H9 (cell line): ENCODE results near the gene MYO1D. TPM values are rescaled to one million over a fixed set of nuclear protein-coding genes. Genes with fewer than 3 reads are reported as not detected.

Experiments used
- DNase-seq: peaks from one replicate; pipeline ENCODE4 v3.0.0-alpha.2; 2017
- H2AFZ ChIP-seq: one replicate; pipeline ENCODE4 v1.6.1; 2013; ENCODE audit warnings: mild to moderate bottlenecking, low read length, control low read depth, moderate library complexity
- H2AK5ac ChIP-seq: 2 replicates; pipeline ENCODE4 v1.6.1; 2013; ENCODE audit warnings: low read length, control low read depth, mixed read lengths; ENCODE audit not compliant: insufficient read length
- H2BK120ac ChIP-seq: one replicate; pipeline ENCODE4 v1.6.1; 2013; ENCODE audit warnings: low read depth, mild to moderate bottlenecking, low read length, control low read depth, inconsistent platforms; ENCODE audit not compliant: poor library complexity, severe bottlenecking
- H2BK12ac ChIP-seq: 2 replicates; pipeline ENCODE4 v1.6.1; 2013; ENCODE audit warnings: low read length, control low read depth, mixed read lengths, low read depth; ENCODE audit not compliant: insufficient read length
- H2BK15ac ChIP-seq: 2 replicates; pipeline ENCODE4 v1.6.1; 2013; ENCODE audit warnings: low read depth, low read length, control low read depth
- H2BK20ac ChIP-seq: one replicate; pipeline ENCODE4 v1.6.1; 2013; ENCODE audit warnings: low read depth, mild to moderate bottlenecking, low read length, control low read depth, inconsistent platforms; ENCODE audit not compliant: poor library complexity, severe bottlenecking
- H2BK5ac ChIP-seq: 2 replicates; pipeline ENCODE4 v1.6.1; 2013; ENCODE audit warnings: low read length, control low read depth, mixed read lengths; ENCODE audit not compliant: insufficient read length
- H3K14ac ChIP-seq: 2 replicates; pipeline ENCODE4 v1.6.1; 2013; ENCODE audit warnings: low read length, control low read depth; ENCODE audit not compliant: insufficient read depth
- H3K18ac ChIP-seq: 2 replicates; pipeline ENCODE4 v1.6.1; 2013; ENCODE audit warnings: low read depth, mild to moderate bottlenecking, mixed read lengths, low read length, control low read depth; ENCODE audit not compliant: insufficient read length
- H3K23ac ChIP-seq: 2 replicates; pipeline ENCODE4 v1.6.1; 2013; ENCODE audit warnings: low read length, control low read depth, mixed read lengths, low read depth; ENCODE audit not compliant: insufficient read length
- H3K23me2 ChIP-seq: 2 replicates; pipeline ENCODE4 v1.6.1; 2013; ENCODE audit warnings: low read depth, mild to moderate bottlenecking, mixed read lengths, low read length, control low read depth; ENCODE audit not compliant: insufficient read length, poor library complexity, severe bottlenecking
- H3K27ac ChIP-seq: 2 replicates; pipeline ENCODE4 v1.5.1; 2013; ENCODE audit warnings: low read length, control low read depth, mixed read lengths, low read depth; ENCODE audit not compliant: insufficient read length
- H3K27me3 ChIP-seq: 2 replicates; pipeline ENCODE4 v1.6.1; 2013; ENCODE audit warnings: low read length, control low read depth, inconsistent platforms; ENCODE audit not compliant: insufficient read depth
- H3K4ac ChIP-seq: 2 replicates; pipeline ENCODE4 v1.6.1; 2013; ENCODE audit warnings: low read depth, mild to moderate bottlenecking, control low read depth, inconsistent platforms, low read length, moderate library complexity
- H3K4me1 ChIP-seq: 2 replicates; pipeline ENCODE4 v1.6.1; 2013; ENCODE audit warnings: low read length, control low read depth, inconsistent platforms; ENCODE audit not compliant: insufficient read depth
- H3K4me2 ChIP-seq: 2 replicates; pipeline ENCODE4 v1.6.1; 2013; ENCODE audit warnings: low read length, control low read depth, mixed read lengths; ENCODE audit not compliant: insufficient read length, insufficient read depth
- H3K56ac ChIP-seq: 2 replicates; pipeline ENCODE4 v1.6.1; 2013; ENCODE audit warnings: low read depth, mild to moderate bottlenecking, mixed read lengths, low read length, control low read depth; ENCODE audit not compliant: insufficient read length
- H3K79me1 ChIP-seq: 2 replicates; pipeline ENCODE4 v1.6.1; 2013; ENCODE audit warnings: low read depth, mild to moderate bottlenecking, moderate library complexity, low read length, control low read depth, inconsistent platforms; ENCODE audit not compliant: insufficient read depth, poor library complexity, severe bottlenecking
- H3K79me2 ChIP-seq: 2 replicates; pipeline ENCODE4 v1.6.1; 2013; ENCODE audit warnings: low read length, control low read depth, inconsistent platforms; ENCODE audit not compliant: insufficient read depth
- H3K9ac ChIP-seq: 2 replicates; pipeline ENCODE4 v1.6.1; 2013; ENCODE audit warnings: low read length, control low read depth, mixed read lengths; ENCODE audit not compliant: insufficient read length; ENCODE audit errors: extremely low read depth
- H3K9me3 ChIP-seq: one replicate; pipeline ENCODE4 v1.6.1; 2013; ENCODE audit warnings: low read depth, low read length, inconsistent platforms; ENCODE audit not compliant: control insufficient read depth
- H3T11ph ChIP-seq: one replicate; pipeline ENCODE4 v1.6.1; 2013; ENCODE audit warnings: mild to moderate bottlenecking, low read length, control low read depth, inconsistent platforms
- H4K20me1 ChIP-seq: one replicate; pipeline ENCODE4 v1.6.1; 2013; ENCODE audit not compliant: control insufficient read depth, insufficient read length, insufficient read depth
- H4K5ac ChIP-seq: 2 replicates; pipeline ENCODE4 v1.6.1; 2013; ENCODE audit warnings: low read depth, mild to moderate bottlenecking, mixed read lengths, low read length, control low read depth; ENCODE audit not compliant: insufficient read length
- H4K8ac ChIP-seq: replicated peaks from 2 replicates; pipeline ENCODE4 v1.6.1; 2013; ENCODE audit warnings: low read length, control low read depth, mixed read lengths, low read depth; ENCODE audit not compliant: insufficient read length
- H4K91ac ChIP-seq: 2 replicates; pipeline ENCODE4 v1.6.1; 2013; ENCODE audit warnings: low read depth, mild to moderate bottlenecking, moderate library complexity, mixed read lengths, low read length, control low read depth; ENCODE audit not compliant: insufficient read length
- H3K27ac Mint-ChIP-seq, 3 experiments: 2 replicates in 2 of 3; 3 replicates in 1 of 3; pipeline ENCODE4 v1.8.0; 2020 to 2021; ENCODE audit warnings: mixed read lengths in 3 of 3, mild to moderate bottlenecking in 1 of 3, moderate library complexity in 1 of 3
- H3K27me3 Mint-ChIP-seq: 2 replicates; pipeline ENCODE4 v1.8.0; 2021; ENCODE audit warnings: low read depth, mild to moderate bottlenecking, moderate library complexity, mixed read lengths
- H3K36me3 Mint-ChIP-seq, 3 experiments: 2 replicates in 2 of 3; 3 replicates in 1 of 3; pipeline ENCODE4 v1.8.0; 2020 to 2021; ENCODE audit warnings: low read depth in 3 of 3, mixed read lengths in 3 of 3; ENCODE audit not compliant: insufficient read depth in 1 of 3
- H3K4me1 Mint-ChIP-seq, 2 experiments: 2 replicates each; pipeline ENCODE4 v1.8.0; 2020; ENCODE audit warnings: mixed read lengths in 2 of 2
- H3K4me3 Mint-ChIP-seq, 2 experiments: 2 replicates in 1 of 2; 3 replicates in 1 of 2; pipeline ENCODE4 v1.8.0; 2020 to 2021; ENCODE audit warnings: mild to moderate bottlenecking in 2 of 2, mixed read lengths in 2 of 2, moderate library complexity in 1 of 2
- H3K9me3 Mint-ChIP-seq, 2 experiments: 2 replicates in 1 of 2; 3 replicates in 1 of 2; pipeline ENCODE4 v1.8.0; 2020; ENCODE audit warnings: mild to moderate bottlenecking in 2 of 2, mixed read lengths in 2 of 2, moderate library complexity in 1 of 2
- WGBS: extraction: QIAGEN DNeasy Blood & Tissue Kit; methylation state at CpG from one replicate; pipeline ENCODE4 v1.1.7; 2013; ENCODE audit warnings: missing lambda C conversion rate, low lambda C conversion rate, mixed read lengths; ENCODE audit not compliant: insufficient read length; ENCODE audit errors: extremely low coverage; 5-methylcytosine and 5-hydroxymethylcytosine counted together
- total RNA-seq: library from RNA; stranded (reverse); gene quantifications from 2 replicates; pipeline ENCODE4 v1.2.1, GENCODE V29; 2021
- TF ChIP-seq, protein P1 (sequence below): fragments of 200-600 bp; sonication (generic); conservative IDR thresholded peaks from 3 replicates; pipeline ENCODE4 v1.8.0; 2021; ENCODE audit warnings: antibody characterized with exemption, mild to moderate bottlenecking

The MYO1D gene
- total RNA-seq, 1 experiment from 2014 or later: 19.0 TPM

DNA sequence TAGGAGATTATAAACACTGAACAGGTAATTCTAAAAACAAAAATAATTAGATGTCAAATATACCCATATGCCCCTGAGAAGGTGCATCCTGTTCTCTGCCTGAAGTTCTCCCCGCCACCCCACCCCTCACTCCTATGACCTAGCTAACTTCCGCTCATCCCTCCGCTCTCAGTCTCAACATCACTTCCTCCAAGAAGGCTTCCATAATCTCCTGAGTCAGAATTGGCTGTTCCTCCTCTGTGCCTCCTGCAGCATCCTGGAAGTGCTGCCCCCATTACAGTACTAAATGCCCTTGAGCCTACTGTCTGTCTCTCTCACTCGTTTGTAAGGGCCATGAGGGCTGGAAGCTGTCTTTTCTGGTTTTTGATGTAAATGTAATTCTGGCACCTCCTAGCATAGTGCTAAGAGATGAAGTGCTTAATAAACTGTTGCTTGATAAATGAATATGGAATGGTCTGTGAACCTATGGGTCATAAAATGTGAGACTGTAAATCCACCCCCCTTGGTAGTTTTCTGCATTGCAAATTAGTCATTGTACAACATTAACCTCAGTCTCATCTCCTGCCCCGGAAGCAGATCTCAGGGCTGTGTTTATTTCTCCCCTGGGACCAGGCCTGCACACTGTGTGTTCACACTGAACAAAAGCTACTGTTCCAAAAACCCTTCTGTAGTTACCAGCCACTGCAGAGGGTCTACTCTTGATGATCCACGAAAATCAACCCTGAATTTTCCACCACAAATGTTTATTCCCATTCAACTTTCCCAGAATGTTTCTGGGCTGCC is 3.9 kb upstream of the MYO1D start:
- Histone ChIP-seq H2BK12ac (no peak overlapping the region), H4K91ac (no peak overlapping the region), H2BK120ac (no peak overlapping the region), H3K23ac (no peak overlapping the region), H3K27ac (no peak overlapping the region), H3K4ac (no peak overlapping the region), H3K4me1 (no peaks in the 10 kb centered on the region), H2BK5ac (no peak overlapping the region), H3K23me2 (peaks cover 8% of the 10 kb centered on the region), H3K9me3 (no peaks in the 10 kb centered on the region), H4K8ac (no peak overlapping the region), H2AFZ (no peak overlapping the region), H3T11ph (no peak overlapping the region), H4K20me1 (no peaks in the 10 kb centered on the region), H3K79me2 (no peaks in the 10 kb centered on the region), H3K56ac (no peak overlapping the region), H3K14ac (no peak overlapping the region), H4K5ac (no peak overlapping the region), H2AK5ac (no peak overlapping the region), H2BK20ac (no peak overlapping the region), H3K27me3 (no peaks in the 10 kb centered on the region), H3K18ac (no peak overlapping the region), H2BK15ac (no peak overlapping the region), H3K4me2 (no peak overlapping the region), H3K9ac (no peak overlapping the region), H3K79me1 (no peaks in the 10 kb centered on the region)
- Mint-ChIP-seq H3K4me3 (no peak overlapping the region), H3K27ac (no peak overlapping the region), H3K9me3 (no peaks in the 10 kb centered on the region), H3K27me3 (peaks cover 5% of the 10 kb centered on the region; the same call in 1 of the 2 replicates), H3K36me3 (no peaks in the 10 kb centered on the region; a peak in 1 of 7 replicates), H3K4me1 (peaks cover 14 to 20% of the 10 kb centered on the region in 2 experiments)
- DNase-seq: no peak
- no CpG with 5 or more reads among the region's 6 CpGs for WGBS
- TF ChIP-seq, protein P1, sequence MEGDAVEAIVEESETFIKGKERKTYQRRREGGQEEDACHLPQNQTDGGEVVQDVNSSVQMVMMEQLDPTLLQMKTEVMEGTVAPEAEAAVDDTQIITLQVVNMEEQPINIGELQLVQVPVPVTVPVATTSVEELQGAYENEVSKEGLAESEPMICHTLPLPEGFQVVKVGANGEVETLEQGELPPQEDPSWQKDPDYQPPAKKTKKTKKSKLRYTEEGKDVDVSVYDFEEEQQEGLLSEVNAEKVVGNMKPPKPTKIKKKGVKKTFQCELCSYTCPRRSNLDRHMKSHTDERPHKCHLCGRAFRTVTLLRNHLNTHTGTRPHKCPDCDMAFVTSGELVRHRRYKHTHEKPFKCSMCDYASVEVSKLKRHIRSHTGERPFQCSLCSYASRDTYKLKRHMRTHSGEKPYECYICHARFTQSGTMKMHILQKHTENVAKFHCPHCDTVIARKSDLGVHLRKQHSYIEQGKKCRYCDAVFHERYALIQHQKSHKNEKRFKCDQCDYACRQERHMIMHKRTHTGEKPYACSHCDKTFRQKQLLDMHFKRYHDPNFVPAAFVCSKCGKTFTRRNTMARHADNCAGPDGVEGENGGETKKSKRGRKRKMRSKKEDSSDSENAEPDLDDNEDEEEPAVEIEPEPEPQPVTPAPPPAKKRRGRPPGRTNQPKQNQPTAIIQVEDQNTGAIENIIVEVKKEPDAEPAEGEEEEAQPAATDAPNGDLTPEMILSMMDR: no peak
